Mesenchymal stem cell (in vitro differentiated cells and primary cell): ENCODE results near the gene GNG2.

Experiments used
- DNase-seq: peaks from one replicate; pipeline ENCODE4 v3.0.0-alpha.2; 2013
- H2AFZ ChIP-seq: one replicate; pipeline ENCODE4 v1.6.1; 2013; ENCODE audit warnings: low read depth, mild to moderate bottlenecking, control low read depth, inconsistent platforms, low read length, moderate library complexity
- H2AK5ac ChIP-seq: 2 replicates; pipeline ENCODE4 v1.6.1; 2013; ENCODE audit warnings: low read length, moderate library complexity, mild to moderate bottlenecking, inconsistent platforms; ENCODE audit not compliant: severe bottlenecking
- H2BK120ac ChIP-seq: one replicate; pipeline ENCODE4 v1.6.1; 2013; ENCODE audit warnings: low read depth, mild to moderate bottlenecking, inconsistent platforms, low read length, moderate library complexity
- H2BK12ac ChIP-seq, 2 experiments: one replicate each; pipeline ENCODE4 v1.6.1; 2013; ENCODE audit warnings: inconsistent platforms in 2 of 2, low read length in 2 of 2, mild to moderate bottlenecking in 2 of 2, moderate library complexity in 2 of 2, control low read depth in 1 of 2
- H2BK15ac ChIP-seq: one replicate; pipeline ENCODE4 v1.6.1; 2013; ENCODE audit warnings: mild to moderate bottlenecking, low read depth, inconsistent platforms; ENCODE audit not compliant: poor library complexity, severe bottlenecking
- H2BK5ac ChIP-seq: 2 replicates; pipeline ENCODE4 v1.6.1; 2013; ENCODE audit warnings: low read depth, mild to moderate bottlenecking, low read length, control low read depth, inconsistent platforms; ENCODE audit not compliant: poor library complexity, severe bottlenecking
- H3K14ac ChIP-seq, 2 experiments: one replicate each; pipeline ENCODE4 v1.6.1; 2013; ENCODE audit warnings: inconsistent platforms in 2 of 2, low read length in 2 of 2, control low read depth in 1 of 2, mild to moderate bottlenecking in 1 of 2, moderate library complexity in 1 of 2
- H3K18ac ChIP-seq, 2 experiments: one replicate each; pipeline ENCODE4 v1.6.1; 2013; ENCODE audit warnings: inconsistent platforms in 2 of 2, low read length in 2 of 2, control low read depth in 1 of 2, low read depth in 1 of 2, mild to moderate bottlenecking in 1 of 2
- H3K23ac ChIP-seq, 2 experiments: one replicate each; pipeline ENCODE4 v1.6.1; 2013; ENCODE audit warnings: inconsistent platforms in 2 of 2, low read length in 2 of 2, mild to moderate bottlenecking in 2 of 2, moderate library complexity in 2 of 2, control low read depth in 1 of 2
- H3K27ac ChIP-seq: 2 replicates; pipeline ENCODE4 v1.5.1; 2013; ENCODE audit warnings: mild to moderate bottlenecking, moderate library complexity, low read length, control low read depth, inconsistent platforms; ENCODE audit not compliant: poor library complexity, severe bottlenecking
- H3K27me3 ChIP-seq, 2 experiments: 2 replicates each; pipeline versions ENCODE4 v1.6.1 to v1.7.0; 2013; ENCODE audit warnings: low read length in 2 of 2, mild to moderate bottlenecking in 2 of 2, moderate library complexity in 2 of 2, control low read depth in 1 of 2, inconsistent platforms in 1 of 2; ENCODE audit not compliant: control insufficient read depth in 1 of 2, insufficient read depth in 1 of 2
- H3K36me3 ChIP-seq, 2 experiments: 2 replicates each; pipeline versions ENCODE4 v1.6.1 to v1.7.0; 2013; ENCODE audit warnings: low read length in 2 of 2, control low read depth in 1 of 2, inconsistent platforms in 1 of 2, low read depth in 1 of 2, mild to moderate bottlenecking in 1 of 2; ENCODE audit not compliant: insufficient read depth in 2 of 2, control insufficient read depth in 1 of 2
- H3K4ac ChIP-seq, 2 experiments: one replicate each; pipeline ENCODE4 v1.6.1; 2013; ENCODE audit warnings: inconsistent platforms in 2 of 2, low read length in 2 of 2, mild to moderate bottlenecking in 2 of 2, moderate library complexity in 2 of 2, control low read depth in 1 of 2, low read depth in 1 of 2
- H3K4me1 ChIP-seq: 2 replicates; pipeline ENCODE4 v1.6.1; 2013; ENCODE audit warnings: low read depth, low read length, control low read depth; ENCODE audit not compliant: control insufficient read depth, insufficient read depth
- H3K4me2 ChIP-seq: 2 replicates; pipeline ENCODE4 v1.6.1; 2013; ENCODE audit warnings: low read length, mild to moderate bottlenecking, inconsistent platforms; ENCODE audit not compliant: poor library complexity, severe bottlenecking
- H3K4me3 ChIP-seq, 2 experiments: 2 replicates each; pipeline versions ENCODE4 v1.5.1 to v1.7.0; 2013; ENCODE audit warnings: low read length in 2 of 2, mild to moderate bottlenecking in 2 of 2, control low read depth in 1 of 2, low read depth in 1 of 2; ENCODE audit not compliant: insufficient read depth in 1 of 2
- H3K79me1 ChIP-seq: replicated peaks from 2 replicates; pipeline ENCODE4 v1.6.1; 2013; ENCODE audit warnings: mild to moderate bottlenecking, control low read depth, low read length, inconsistent platforms; ENCODE audit not compliant: poor library complexity, severe bottlenecking
- H3K9ac ChIP-seq: 2 replicates; pipeline ENCODE4 v1.7.0; 2013; ENCODE audit warnings: mild to moderate bottlenecking, low read length, moderate library complexity
- H3K9me3 ChIP-seq: 2 replicates; pipeline ENCODE4 v1.7.0; 2013; ENCODE audit warnings: mild to moderate bottlenecking, low read length; ENCODE audit not compliant: control insufficient read depth
- H4K8ac ChIP-seq: one replicate; pipeline ENCODE4 v1.6.1; 2013; ENCODE audit warnings: inconsistent platforms, mild to moderate bottlenecking, low read length, moderate library complexity
- H4K91ac ChIP-seq: one replicate; pipeline ENCODE4 v1.6.1; 2013; ENCODE audit warnings: mild to moderate bottlenecking, low read length, inconsistent platforms
- WGBS: methylation state at CpG from one replicate; pipeline ENCODE4 v1.1.7; 2013; ENCODE audit warnings: mixed read lengths; 5-methylcytosine and 5-hydroxymethylcytosine counted together

GNG2 gene

GRCh38 chr14:51928568-51928967 is 68.2 kb downstream of the GNG2 start:
- Histone ChIP-seq H2BK120ac (no peak overlapping the region), H2BK5ac (no peak overlapping the region), H3K4me3 (no peak overlapping the region), H4K8ac (no peak overlapping the region), H3K9me3 (no peaks in the 10 kb centered on the region), H2AFZ (no peak overlapping the region), H3K14ac (no peak overlapping the region), H3K27ac (no peak overlapping the region), H3K9ac (no peak overlapping the region), H3K79me1 (no peaks in the 10 kb centered on the region), H3K36me3 (no peaks in the 10 kb centered on the region), H3K23ac (no peak overlapping the region), H3K4me2 (no peak overlapping the region), H3K27me3 (no peaks in the 10 kb centered on the region), H3K18ac (no peak overlapping the region), H2AK5ac (no peak overlapping the region), H3K4me1 (no peaks in the 10 kb centered on the region), H3K4ac (no peak overlapping the region), H4K91ac (no peak overlapping the region), H2BK15ac (no peak overlapping the region), H2BK12ac (no peak overlapping the region)
- DNase-seq: no peak
- 88% methylated on average over 6 of the region's 10 CpGs for WGBS

DNA sequence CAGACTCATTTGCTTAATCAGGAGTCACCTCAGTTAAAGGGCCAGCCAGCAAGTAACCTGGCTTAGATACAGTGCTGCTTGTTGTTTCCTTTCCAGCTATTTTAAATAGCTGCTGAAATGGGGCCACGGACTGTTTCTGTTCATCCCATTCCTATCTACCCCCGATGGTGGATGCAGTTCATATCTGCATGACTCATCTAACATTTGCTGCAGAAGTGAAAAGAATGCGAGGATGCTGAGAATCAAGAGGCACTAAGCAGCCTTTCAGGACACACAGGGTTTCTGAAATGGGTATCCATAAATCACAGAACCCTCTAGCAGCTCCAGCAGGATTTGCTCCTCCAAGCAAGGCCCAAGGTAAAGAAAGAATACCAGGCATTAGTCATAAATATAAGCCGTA is 68.8 kb downstream of the GNG2 start:
- Histone ChIP-seq H3K9ac (no peak overlapping the region), H3K9me3 (no peaks in the 10 kb centered on the region), H4K8ac (no peak overlapping the region), H3K4me2 (no peak overlapping the region), H2BK15ac (no peak overlapping the region), H2BK12ac (no peak overlapping the region), H3K4me3 (no peak overlapping the region), H3K4me1 (no peaks in the 10 kb centered on the region), H2BK5ac (no peak overlapping the region), H3K27me3 (no peaks in the 10 kb centered on the region), H4K91ac (no peak overlapping the region), H3K79me1 (no peaks in the 10 kb centered on the region), H2BK120ac (no peak overlapping the region), H2AFZ (no peak overlapping the region), H2AK5ac (no peak overlapping the region), H3K23ac (no peak overlapping the region), H3K4ac (no peak overlapping the region), H3K36me3 (no peaks in the 10 kb centered on the region), H3K27ac (no peak overlapping the region), H3K14ac (no peak overlapping the region), H3K18ac (no peak overlapping the region)
- 4% methylated on average over 3 of the region's 4 CpGs for WGBS
- DNase-seq: peak; percentile 62

DNA sequence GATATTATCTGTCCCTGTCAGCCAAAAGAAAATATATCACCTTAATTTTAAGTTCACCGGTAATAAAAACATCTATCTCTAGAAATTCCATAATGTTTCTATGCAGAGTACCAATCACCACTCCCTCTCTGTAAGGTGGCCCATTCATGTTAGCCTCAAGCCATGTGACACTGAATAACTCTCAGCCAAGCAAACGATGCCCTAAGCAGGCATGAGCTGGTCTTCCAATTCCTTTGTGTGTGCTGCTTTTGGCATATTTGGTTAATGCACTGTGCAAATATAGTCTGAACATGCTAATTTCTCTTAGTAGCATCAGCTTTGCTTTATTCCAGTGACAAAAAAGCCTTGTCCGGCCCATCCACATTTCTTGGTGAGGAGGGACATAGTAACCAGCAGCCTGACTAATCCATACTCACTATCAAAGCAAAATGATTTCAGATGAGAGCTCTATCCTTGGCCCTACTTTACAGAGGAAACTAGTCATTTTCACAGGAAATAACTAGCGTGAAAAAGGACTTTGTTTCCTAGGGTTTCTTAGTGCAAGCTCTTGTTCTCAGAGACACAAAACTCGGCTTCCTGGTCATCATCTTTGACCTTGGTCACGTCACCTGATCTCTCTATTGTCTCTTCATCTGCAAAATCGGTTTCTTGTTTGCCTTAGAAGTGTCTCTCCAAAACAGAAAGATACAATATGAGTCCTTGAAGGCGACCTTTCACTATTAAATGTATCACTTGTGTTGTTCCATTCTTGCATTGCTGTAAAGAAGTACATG is 69.7 kb downstream of the GNG2 start:
- Histone ChIP-seq H3K79me1 (no peaks in the 10 kb centered on the region), H2AFZ (no peak overlapping the region), H3K9me3 (no peaks in the 10 kb centered on the region), H3K27me3 (no peaks in the 10 kb centered on the region), H3K4ac (no peak overlapping the region), H4K8ac (no peak overlapping the region), H3K4me3 (no peak overlapping the region), H2BK12ac (peak overlapping the region in 1 of 2 experiments; percentile 79), H4K91ac (no peak overlapping the region), H2BK120ac (no peak overlapping the region), H3K4me1 (no peaks in the 10 kb centered on the region), H3K36me3 (no peaks in the 10 kb centered on the region), H3K4me2 (no peak overlapping the region), H3K9ac (no peak overlapping the region), H3K23ac (no peak overlapping the region), H2BK5ac (no peak overlapping the region), H2BK15ac (no peak overlapping the region), H3K18ac (no peak overlapping the region), H3K14ac (no peak overlapping the region), H3K27ac (no peak overlapping the region), H2AK5ac (no peak overlapping the region)
- DNase-seq: no peak
- 93% methylated on average over 8 of the region's 8 CpGs for WGBS

DNA sequence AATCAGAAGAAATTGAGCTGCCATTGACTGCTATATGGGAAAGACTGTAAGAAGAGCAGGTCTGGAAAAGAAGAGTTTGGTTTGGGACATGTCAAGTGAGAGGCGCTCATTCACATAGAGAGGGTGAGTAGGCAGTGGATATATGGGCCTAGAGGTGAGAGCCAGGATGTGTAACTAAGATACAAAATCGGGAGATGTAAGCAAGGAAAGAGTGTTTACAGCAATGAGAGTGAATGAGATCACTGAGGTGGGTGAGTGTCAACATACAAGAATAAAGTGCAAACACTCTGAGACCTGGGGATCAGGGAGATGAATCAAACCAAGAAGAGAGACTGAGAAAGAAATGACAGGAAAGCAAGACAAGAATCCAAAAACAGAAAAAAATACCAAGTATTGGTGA is 70.9 kb downstream of the GNG2 start:
- Histone ChIP-seq H3K18ac (no peak overlapping the region), H3K4me3 (no peak overlapping the region), H4K8ac (no peak overlapping the region), H3K9me3 (no peaks in the 10 kb centered on the region), H3K9ac (no peak overlapping the region), H3K27me3 (no peaks in the 10 kb centered on the region), H3K4ac (no peak overlapping the region), H2BK12ac (no peak overlapping the region), H3K27ac (no peak overlapping the region), H3K4me2 (no peak overlapping the region), H3K23ac (no peak overlapping the region), H2BK120ac (no peak overlapping the region), H2BK5ac (no peak overlapping the region), H2AFZ (no peak overlapping the region), H3K4me1 (no peaks in the 10 kb centered on the region), H2AK5ac (no peak overlapping the region), H2BK15ac (no peak overlapping the region), H3K79me1 (no peaks in the 10 kb centered on the region), H3K36me3 (no peaks in the 10 kb centered on the region), H3K14ac (no peak overlapping the region), H4K91ac (no peak overlapping the region)
- DNase-seq: peak; percentile 30
- 79% methylated on average over 2 of the region's 2 CpGs for WGBS
